22Rv1 (cell line): ENCODE data around the gene DDB1.

ENCODE experiments used
- H3K27ac ChIP-seq: fragments of 450-650 bp; 2 replicates; pipeline ENCODE4 v1.5.1; 2017
- CTCF ChIP-seq: fragments of 450-650 bp; IDR thresholded peaks from 2 replicates; pipeline ENCODE4 v1.5.1; 2017; ENCODE audit warnings: mild to moderate bottlenecking
- ZFX ChIP-seq: fragments of 450-650 bp; IDR thresholded peaks from 2 replicates; pipeline ENCODE4 v1.6.1; 2017; ENCODE audit warnings: antibody characterized with exemption, borderline replicate concordance

Gene DDB1

GRCh38 chr11:61275191-61275590, 57.7 kb downstream of the DDB1 start:
- no peak overlapping the region for H3K27ac ChIP-seq
- TF ChIP-seq ZFX, result no peak
- TF ChIP-seq CTCF, result no peak

- no peak for TF ChIP-seq ZFX
- no peak overlapping the region for H3K27ac ChIP-seq
Observed at GRCh38 chr11:61274084-61274483, 58.8 kb downstream of the DDB1 start.

DNA sequence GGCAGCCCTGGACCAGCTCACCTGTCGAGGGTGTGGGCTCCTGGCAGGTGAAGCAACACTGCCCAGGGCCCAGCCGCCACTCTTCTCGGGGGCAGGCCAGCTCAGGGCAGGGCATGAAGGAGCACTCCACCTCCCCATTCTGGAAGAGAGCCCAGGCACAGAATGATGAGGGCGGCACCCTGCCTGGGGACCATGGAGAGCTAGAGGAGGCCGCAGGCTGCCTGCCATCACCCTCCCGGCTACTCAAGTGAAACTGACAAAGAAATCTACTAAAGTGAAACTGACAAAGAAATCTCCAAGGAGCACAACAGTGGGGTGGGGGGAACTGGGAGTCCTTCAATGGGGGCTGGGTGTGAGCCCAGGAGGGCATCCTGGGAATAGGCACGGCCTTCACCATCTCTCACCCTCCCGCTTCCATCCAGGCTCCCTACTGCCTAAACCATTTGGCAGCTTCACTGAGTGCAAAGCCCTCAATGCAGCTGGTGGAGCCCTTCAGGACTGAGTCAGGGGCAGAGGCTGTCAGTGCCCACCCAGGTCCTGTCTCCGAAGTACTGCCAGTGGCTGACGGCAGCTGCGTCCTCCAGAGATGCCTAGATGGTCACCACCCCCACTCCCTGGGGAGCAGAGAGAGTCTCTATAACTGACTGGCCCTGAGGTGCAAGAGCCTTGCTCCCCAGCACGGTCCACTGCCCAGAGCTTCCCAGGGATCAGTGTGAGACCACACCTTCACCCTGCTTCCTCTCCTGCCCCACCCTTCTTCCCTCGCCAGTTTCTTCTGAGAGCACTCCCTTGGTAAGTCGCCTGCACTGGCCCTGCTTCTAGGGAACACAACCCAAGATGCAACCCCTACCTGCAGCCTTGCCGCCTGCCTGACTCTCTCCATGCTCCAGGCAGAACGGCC, 59.5 kb downstream of the DDB1 start:
- no peak for TF ChIP-seq CTCF
- no peak for TF ChIP-seq ZFX
- no peak overlapping the region for H3K27ac ChIP-seq

DNA sequence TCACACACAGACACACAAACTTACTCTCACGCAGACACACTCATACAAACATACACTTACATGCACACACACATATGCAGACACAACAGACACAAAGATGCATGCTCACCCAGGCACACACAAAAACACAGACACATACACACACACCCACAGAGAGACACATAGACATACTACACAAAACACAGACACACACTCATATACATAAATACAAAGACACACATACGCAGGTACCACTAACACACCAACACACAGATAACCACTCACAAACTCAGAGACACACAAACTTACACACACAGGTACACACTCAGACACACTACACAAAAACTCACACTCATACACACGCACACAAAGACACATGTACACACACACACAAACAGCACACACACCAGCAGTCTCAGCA, 60.2 kb downstream of the DDB1 start:
- no peak overlapping the region for H3K27ac ChIP-seq
- TF ChIP-seq ZFX (no peak), CTCF (no peak)

DNA sequence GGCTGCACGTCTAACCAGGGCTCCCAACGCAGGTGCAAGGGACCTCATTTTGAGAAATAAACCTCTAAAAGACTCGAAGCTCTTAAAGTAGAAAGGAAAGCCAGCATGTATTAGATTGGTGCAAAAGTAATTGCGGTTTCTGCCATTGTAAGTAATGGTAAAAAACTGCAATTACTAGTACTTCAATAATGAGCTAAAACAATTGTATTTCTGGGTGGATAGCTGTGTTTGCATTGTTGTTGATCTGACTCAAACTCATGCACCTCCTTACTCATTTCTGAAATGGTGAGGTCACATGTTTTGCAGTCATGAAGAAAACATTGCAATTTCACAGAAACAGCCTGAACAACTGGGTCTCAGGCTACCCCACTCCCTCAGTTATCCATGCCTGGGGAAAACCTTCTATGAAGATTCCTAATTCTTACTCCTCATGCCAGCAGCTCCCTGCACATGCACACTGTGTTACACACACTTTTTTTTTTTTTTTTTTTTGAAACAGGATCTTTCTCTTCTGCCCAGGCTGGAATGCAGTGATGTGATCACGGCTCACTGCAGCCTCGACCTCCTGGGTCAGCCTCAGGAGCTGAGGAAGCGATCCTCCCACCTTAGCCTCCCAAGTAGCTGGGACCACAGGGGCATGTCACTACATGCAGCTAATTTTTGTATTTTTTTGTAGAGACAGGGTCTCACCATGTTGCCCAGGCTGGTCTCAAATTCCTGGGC, 62.4 kb downstream of the DDB1 start:
- TF ChIP-seq ZFX (no peak), CTCF (no peak)
- H3K27ac ChIP-seq, result no peak overlapping the region

DNA sequence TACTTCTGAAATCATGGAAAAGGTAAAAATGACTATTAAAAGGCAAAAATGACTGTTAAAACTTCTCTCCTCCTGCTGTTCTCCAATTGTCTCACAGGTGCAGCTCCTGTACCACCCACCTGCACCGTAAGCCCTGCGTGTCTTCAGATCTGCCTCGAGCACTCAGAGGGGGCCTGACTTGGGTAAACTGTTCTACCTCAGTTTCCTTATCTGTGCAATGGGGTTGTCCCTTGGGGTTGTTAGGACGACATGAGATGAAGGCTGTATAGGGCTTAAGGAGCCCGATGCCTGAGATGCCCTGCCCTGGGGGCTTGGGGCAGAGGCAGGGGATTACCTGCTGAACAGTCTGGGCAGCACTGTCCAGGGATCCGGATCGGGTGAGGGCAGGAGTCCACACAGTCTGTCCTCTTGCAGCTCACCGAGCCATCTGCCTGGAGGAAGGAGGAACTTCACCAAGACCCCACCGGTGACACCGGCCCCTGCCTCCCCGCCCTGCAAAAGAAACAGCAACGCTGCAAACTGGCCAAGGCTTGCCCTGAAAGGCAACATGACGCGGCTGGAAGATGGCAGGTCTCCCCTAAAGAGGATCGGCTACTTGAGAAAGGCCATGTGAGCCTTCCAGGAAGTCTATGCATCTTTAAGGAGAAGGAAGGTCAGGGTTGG, 64.2 kb downstream of the DDB1 start:
- no peak for TF ChIP-seq ZFX
- no peak for TF ChIP-seq CTCF

GRCh38 chr11:61267437-61267841, 65.5 kb downstream of the DDB1 start:
- H3K27ac ChIP-seq, result no peak overlapping the region
- TF ChIP-seq CTCF (no peak), ZFX (no peak)

More for the DNA sequence above, 64.2 kb downstream of the DDB1 start:
- H3K27ac ChIP-seq, result no peak overlapping the region
